Middle frontal gyrus (tissue), 1 donor: ENCODE results near the gene IKZF1.

Experiments used
- DNase-seq: peaks from one replicate; pipeline ENCODE4 v3.0.0-alpha.2; 2015; ENCODE audit warnings: low spot score; ENCODE audit errors: extremely low spot score

Gene IKZF1

DNA sequence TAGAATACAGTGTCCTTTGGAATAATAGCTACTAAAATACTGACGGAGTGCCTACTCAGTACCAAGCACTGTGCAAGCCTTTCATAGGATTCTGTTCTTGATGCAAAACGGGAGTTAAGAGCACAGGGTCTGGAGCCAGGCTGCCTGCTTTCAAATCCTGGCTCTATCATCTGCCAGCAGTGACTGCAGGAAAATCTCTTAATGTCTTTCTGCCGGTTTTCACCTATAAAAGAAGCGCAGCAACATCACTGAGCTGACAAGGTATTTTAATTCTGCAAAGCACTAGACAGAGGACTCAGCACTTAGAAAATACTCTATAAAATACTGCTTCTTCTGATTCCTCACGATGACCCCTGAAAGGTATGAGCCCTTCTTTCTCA lies 145.0 kb downstream of the IKZF1 start:
- DNase-seq, result no peak

GRCh38 chr7:50449881-50450589 lies 145.5 kb downstream of the IKZF1 start, which contains the start of gene FIGNL1:
FIGNL1 (minus strand) TSS chr7:50450350; CDS start chr7:50447287, 3,063 bp downstream.
- peak; percentile 66 for DNase-seq

DNA sequence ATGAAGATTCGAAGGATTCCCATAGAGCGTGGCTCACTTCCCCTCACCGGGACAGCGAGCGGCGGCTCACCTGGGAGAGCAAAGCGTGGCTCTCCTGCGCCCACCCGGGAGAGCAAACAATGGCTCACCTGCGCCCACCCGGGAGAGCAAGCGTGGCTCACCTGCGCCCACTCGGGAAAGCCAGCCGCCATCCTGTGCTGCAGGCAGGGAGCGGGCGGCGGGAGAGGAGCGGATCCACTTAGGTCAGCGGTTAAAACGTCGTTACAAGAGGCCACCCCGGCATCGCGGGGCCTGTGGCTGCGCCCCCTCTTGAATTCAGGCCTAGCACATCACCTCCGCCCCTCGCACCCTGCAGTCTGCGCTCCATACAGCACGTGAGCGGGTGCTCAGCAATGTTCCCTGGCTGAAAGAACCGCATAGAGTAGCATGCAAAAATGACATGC lies 146.1 kb downstream of the IKZF1 start:
- DNase-seq, result no peak
